Esophagus muscularis mucosa (tissue), 4 donors: ENCODE measurements around the gene PPM1F.

Experiments
- EP300 ChIP-seq: sonication (generic); formaldehyde crosslinking; IDR thresholded peaks from one replicate; pipeline ENCODE4 v1.6.1; 2017; ENCODE audit warnings: antibody characterized with exemption
- POLR2A ChIP-seq: fragments of 450-650 bp; IDR thresholded peaks from one replicate; pipeline ENCODE4 v1.6.1; 2017; ENCODE audit warnings: antibody characterized with exemption, moderate library complexity, mild to moderate bottlenecking, low read depth
- TF ChIP-seq, protein P1 (sequence below), 3 experiments: fragments of 200-600 bp in 2 of 3; fragments of 450-650 bp in 1 of 3; sonication (generic) in 2 of 3; IDR thresholded peaks; one replicate each; pipeline ENCODE4 v1.5.1; 2017 to 2019; ENCODE audit warnings: antibody characterized with exemption in 3 of 3, mild to moderate bottlenecking in 2 of 3, moderate library complexity in 1 of 3

DNA sequence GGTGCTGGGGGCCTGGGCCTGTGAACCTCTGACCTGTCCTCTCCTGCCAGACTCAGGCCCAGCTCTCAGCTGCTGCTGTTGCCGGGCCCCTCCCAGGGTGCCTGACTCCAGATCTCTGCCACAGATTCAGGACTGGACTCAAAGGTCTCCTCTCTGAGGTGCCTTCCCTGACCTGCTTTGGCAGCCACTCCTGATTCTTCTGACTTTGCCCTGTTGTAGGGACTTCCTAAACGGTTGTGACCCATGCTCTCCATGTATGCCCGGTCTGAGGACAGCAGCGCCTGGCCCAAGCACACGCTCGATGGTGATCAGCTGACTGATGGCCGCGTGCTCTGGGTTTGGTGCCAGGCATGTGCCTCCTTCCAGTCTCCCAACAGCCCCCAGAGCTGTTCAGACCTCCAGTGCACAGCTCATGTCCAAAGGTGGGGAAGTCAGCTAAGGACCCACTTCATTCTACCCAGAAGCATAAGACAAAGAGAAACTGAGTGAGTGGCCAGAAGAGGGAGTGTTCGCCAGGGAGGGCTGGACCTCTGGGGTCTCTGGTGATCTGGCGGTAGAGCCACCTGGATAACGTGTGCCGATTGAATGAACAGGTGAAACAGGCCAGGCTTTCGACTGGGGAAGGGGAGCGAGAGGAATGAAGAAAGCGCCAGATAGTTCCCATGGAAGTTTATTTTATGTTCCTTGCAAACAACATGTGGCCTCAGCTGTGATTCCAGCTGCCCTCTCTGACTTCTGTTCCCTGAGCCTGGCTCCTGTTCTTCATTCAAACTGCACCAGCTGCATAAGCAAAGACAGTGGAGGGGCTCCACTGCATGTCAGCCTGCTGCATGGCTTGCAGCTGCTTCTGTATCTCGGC is 38.0 kb upstream of the PPM1F start:
- TF ChIP-seq EP300 (no peak), POLR2A (no peak)
- TF ChIP-seq, protein P1, sequence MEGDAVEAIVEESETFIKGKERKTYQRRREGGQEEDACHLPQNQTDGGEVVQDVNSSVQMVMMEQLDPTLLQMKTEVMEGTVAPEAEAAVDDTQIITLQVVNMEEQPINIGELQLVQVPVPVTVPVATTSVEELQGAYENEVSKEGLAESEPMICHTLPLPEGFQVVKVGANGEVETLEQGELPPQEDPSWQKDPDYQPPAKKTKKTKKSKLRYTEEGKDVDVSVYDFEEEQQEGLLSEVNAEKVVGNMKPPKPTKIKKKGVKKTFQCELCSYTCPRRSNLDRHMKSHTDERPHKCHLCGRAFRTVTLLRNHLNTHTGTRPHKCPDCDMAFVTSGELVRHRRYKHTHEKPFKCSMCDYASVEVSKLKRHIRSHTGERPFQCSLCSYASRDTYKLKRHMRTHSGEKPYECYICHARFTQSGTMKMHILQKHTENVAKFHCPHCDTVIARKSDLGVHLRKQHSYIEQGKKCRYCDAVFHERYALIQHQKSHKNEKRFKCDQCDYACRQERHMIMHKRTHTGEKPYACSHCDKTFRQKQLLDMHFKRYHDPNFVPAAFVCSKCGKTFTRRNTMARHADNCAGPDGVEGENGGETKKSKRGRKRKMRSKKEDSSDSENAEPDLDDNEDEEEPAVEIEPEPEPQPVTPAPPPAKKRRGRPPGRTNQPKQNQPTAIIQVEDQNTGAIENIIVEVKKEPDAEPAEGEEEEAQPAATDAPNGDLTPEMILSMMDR (IDR thresholded peaks at IDR 0.05), result no peak
